GM12878 (cell line): ENCODE results near the gene CRB1. TPM values are rescaled to one million over a fixed set of nuclear protein-coding genes. Genes with fewer than 3 reads are reported as not detected.

ENCODE experiments used
- ATAC-seq: fragments of 200-7000 bp; cut with Tn5 transposase; 3 replicates; pipeline ENCODE4 v1.9.1; 2020; ENCODE audit warnings: mild to moderate bottlenecking, moderate library complexity
- BruUV-seq: library from RNA; stranded (reverse); fragments of 400-500 nt; replicated peaks from 2 replicates; lab custom pipeline; 2021; lab: Mats Ljungman, UMichigan
- CTCF ChIA-PET: fragments of 300-600 bp; sonication (Branson Sonifier 250); formaldehyde crosslinking; extraction: SDS; loops from one replicate; lab custom pipeline; 2021; ENCODE audit warnings: inconsistent platforms; lab: Yijun Ruan, JAX
- POLR2A ChIA-PET: fragments of 350-600 bp; formaldehyde crosslinking; extraction: SDS; loops from one replicate; lab custom pipeline; 2021; ENCODE audit warnings: inconsistent platforms; lab: Charles Lee
- RAD21 ChIA-PET: fragments of 300-600 bp; sonication (Branson Sonifier 250); formaldehyde crosslinking; loops from one replicate; lab custom pipeline; 2023; ENCODE audit warnings: antibody characterized with exemption; ENCODE audit not compliant: unreplicated experiment; lab: Charles Lee
- SMC1A ChIA-PET: fragments of 300-600 bp; sonication (Branson Sonifier 250); formaldehyde crosslinking; loops from one replicate; lab custom pipeline; 2023; ENCODE audit not compliant: unreplicated experiment, uncharacterized antibody; lab: Charles Lee
- DNase-seq: peaks from one replicate; pipeline ENCODE4 v3.0.0-alpha.2; 2011; ENCODE audit warnings: low read depth, low spot score
- FAIRE-seq: peaks from 3 replicates; lab custom pipeline; 2011; peaks lifted over from hg19 to GRCh38; lab: Jason Lieb, UNC
- H2AFZ ChIP-seq: 2 replicates; pipeline ENCODE4 v1.6.0; 2011; ENCODE audit warnings: low read depth, low read length, control low read depth; ENCODE audit not compliant: control insufficient read depth
- H3K27ac ChIP-seq: 2 replicates; pipeline ENCODE4 v1.5.1; 2011; ENCODE audit warnings: control low read depth; ENCODE audit not compliant: control insufficient read depth, insufficient read depth
- H3K27me3 ChIP-seq, 2 experiments: replicated peaks in 1 of 2; 2 replicates each; pipeline versions ENCODE4 v1.6.0 to v1.6.1; 2011; ENCODE audit warnings: low read length in 1 of 2; ENCODE audit not compliant: control insufficient read depth in 2 of 2, insufficient read depth in 2 of 2
- H3K36me3 ChIP-seq, 2 experiments: 2 replicates each; pipeline ENCODE4 v1.5.1; 2011; ENCODE audit warnings: low read length in 1 of 2; ENCODE audit not compliant: control insufficient read depth in 2 of 2, insufficient read depth in 2 of 2
- H3K4me1 ChIP-seq: 2 replicates; pipeline ENCODE4 v1.6.1; 2011; ENCODE audit warnings: mild to moderate bottlenecking, low read length, moderate library complexity, mixed read lengths; ENCODE audit not compliant: control insufficient read depth, insufficient read depth
- H3K4me2 ChIP-seq: 2 replicates; pipeline ENCODE4 v1.6.0; 2011; ENCODE audit warnings: control low read depth; ENCODE audit not compliant: control insufficient read depth, insufficient read depth
- H3K4me3 ChIP-seq: fragments of 200-600 bp; sonication (generic); 2 replicates; pipeline ENCODE4 v1.5.1; 2016
- H3K79me2 ChIP-seq: 2 replicates; pipeline ENCODE4 v1.6.0; 2011; ENCODE audit warnings: low read length; ENCODE audit not compliant: control insufficient read depth, insufficient read depth
- H3K9ac ChIP-seq: 2 replicates; pipeline ENCODE4 v1.8.0; 2011; ENCODE audit warnings: low read length, control low read depth, mixed read lengths; ENCODE audit not compliant: control insufficient read depth, insufficient read depth
- H3K9me3 ChIP-seq: replicated peaks from 3 replicates; pipeline ENCODE4 v1.5.1; 2011; ENCODE audit warnings: mild to moderate bottlenecking, low read length; ENCODE audit not compliant: control insufficient read depth, insufficient read depth
- H4K20me1 ChIP-seq: 2 replicates; pipeline ENCODE4 v1.6.0; 2011; ENCODE audit not compliant: control insufficient read depth, insufficient read depth
- FOS ChIP-seq: IDR thresholded peaks from 3 replicates; pipeline ENCODE4 v1.6.1; 2011; ENCODE audit warnings: borderline replicate concordance; ENCODE audit not compliant: insufficient read length; ENCODE audit errors: extremely low read depth
- MEF2A ChIP-seq: IDR thresholded peaks from 2 replicates; pipeline ENCODE4 v1.6.1; 2011; ENCODE audit warnings: low read depth, mild to moderate bottlenecking, low read length, moderate library complexity; ENCODE audit not compliant: insufficient read depth
- MXI1 ChIP-seq: fragments of 150-350 bp; IDR thresholded peaks from 2 replicates; pipeline ENCODE4 v1.6.1; 2011; ENCODE audit warnings: low read depth, mild to moderate bottlenecking, inconsistent platforms, low read length, improper control_type of control experiment
- NFYB ChIP-seq: IDR thresholded peaks from 2 replicates; pipeline ENCODE4 v1.6.1; 2011; ENCODE audit warnings: low read depth, mild to moderate bottlenecking, low read length, improper control_type of control experiment, moderate library complexity; ENCODE audit not compliant: insufficient read depth
- POU2F2 ChIP-seq: IDR thresholded peaks from 3 replicates; pipeline ENCODE4 v1.6.1; 2011; ENCODE audit warnings: low read depth, mild to moderate bottlenecking, low read length, borderline replicate concordance
- SMC3 ChIP-seq: IDR thresholded peaks from 2 replicates; pipeline ENCODE4 v1.6.1; 2011; ENCODE audit warnings: low read length, improper control_type of control experiment, borderline replicate concordance
- WGBS: methylation state at CpG from one replicate; pipeline ENCODE4 v1.1.6; 2016; ENCODE audit warnings: low lambda C conversion rate; ENCODE audit not compliant: insufficient replicate concordance, insufficient coverage; ENCODE audit errors: missing lambda C conversion rate; 5-methylcytosine and 5-hydroxymethylcytosine counted together
- in situ Hi-C: fragments of 300-500 bp; cut with MboI; formaldehyde crosslinking; loops from 9 replicates; pipeline ENCODE4 v1.14.3; 2018; ENCODE audit warnings: mixed read lengths
- intact Hi-C: fragments of 100-400 bp; cut with micrococcal nuclease; formaldehyde crosslinking; loops from one replicate; pipeline ENCODE4 v1.14.2; 2022; ENCODE audit not compliant: unreplicated experiment
- polyA plus RNA-seq, 11 experiments: library from polyadenylated mRNA; depleted of rRNA in 4 of 11; unstranded in 6 of 11; stranded (reverse) in 5 of 11; fragments of >200 nt; fragmentation: Nextera tagmentation in 4 of 11; fragmentation: Illumina TruSeq in 1 of 11; extraction: Ambion mirVana in 4 of 11; extraction: Trizol in 1 of 11; gene quantifications; 1 replicate in 1 of 11; 2 replicates in 10 of 11; pipeline versions ENCODE4 v1.2.1 to v1.2.3, GENCODE V29; 2011 to 2016; ENCODE audit warnings: inconsistent platforms in 2 of 11, missing spikeins in 2 of 11, low read depth in 1 of 11
- total RNA-seq, 4 experiments: library from RNA; depleted of rRNA in 3 of 4; stranded (reverse); fragments of >200 nt in 3 of 4; fragmentation: Illumina TruSeq in 1 of 4; extraction: Trizol in 1 of 4; gene quantifications; 2 replicates each; pipeline versions ENCODE4 v1.2.1 to v1.2.3, GENCODE V29; 2013 to 2021
- TF ChIP-seq, protein P1 (sequence below): fragments of 450-650 bp; IDR thresholded peaks from 2 replicates; pipeline ENCODE4 v1.6.1; 2017; ENCODE audit warnings: mild to moderate bottlenecking, moderate library complexity
- TF ChIP-seq, protein P2 (sequence below): fragments of 450-650 bp; formaldehyde crosslinking; IDR thresholded peaks from 2 replicates; pipeline ENCODE4 v1.4.0; 2022; ENCODE audit warnings: mild to moderate bottlenecking, moderate library complexity
- TF ChIP-seq, protein P3 (sequence below): IDR thresholded peaks from 2 replicates; pipeline ENCODE4 v1.6.1; 2011; ENCODE audit warnings: low read depth, low read length, improper control_type of control experiment, borderline replicate concordance

CRB1 gene
- total and polyA plus RNA-seq, 10 of the 15 experiments (the other 5 are each of a cell fraction or from before 2014, with no cell fraction given), result 0.06 to 0.10 (median 0.06) TPM; not detected in 7

DNA sequence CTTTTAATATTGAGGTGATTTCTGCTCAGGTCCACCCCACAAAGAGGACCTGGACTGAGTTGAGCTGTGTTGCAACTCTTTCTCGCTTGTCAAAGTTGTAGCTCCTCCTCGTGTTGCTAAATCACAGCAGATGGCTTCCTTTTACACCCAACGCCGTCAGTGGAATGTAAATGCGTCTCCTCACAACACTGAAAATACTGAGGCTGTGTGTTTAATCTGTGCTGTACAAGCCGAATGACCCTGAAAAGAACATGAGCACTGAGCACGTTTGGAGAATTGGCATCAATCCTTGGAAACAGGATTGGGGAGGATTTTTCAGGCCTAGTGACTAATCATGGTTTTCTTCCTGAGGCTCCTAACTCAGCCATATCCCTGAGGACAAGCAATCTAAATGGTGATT, 196.0 kb downstream of the CRB1 start:
- POLR2A ChIA-PET, result no interaction called here
- no peak for FAIRE-seq

DNA sequence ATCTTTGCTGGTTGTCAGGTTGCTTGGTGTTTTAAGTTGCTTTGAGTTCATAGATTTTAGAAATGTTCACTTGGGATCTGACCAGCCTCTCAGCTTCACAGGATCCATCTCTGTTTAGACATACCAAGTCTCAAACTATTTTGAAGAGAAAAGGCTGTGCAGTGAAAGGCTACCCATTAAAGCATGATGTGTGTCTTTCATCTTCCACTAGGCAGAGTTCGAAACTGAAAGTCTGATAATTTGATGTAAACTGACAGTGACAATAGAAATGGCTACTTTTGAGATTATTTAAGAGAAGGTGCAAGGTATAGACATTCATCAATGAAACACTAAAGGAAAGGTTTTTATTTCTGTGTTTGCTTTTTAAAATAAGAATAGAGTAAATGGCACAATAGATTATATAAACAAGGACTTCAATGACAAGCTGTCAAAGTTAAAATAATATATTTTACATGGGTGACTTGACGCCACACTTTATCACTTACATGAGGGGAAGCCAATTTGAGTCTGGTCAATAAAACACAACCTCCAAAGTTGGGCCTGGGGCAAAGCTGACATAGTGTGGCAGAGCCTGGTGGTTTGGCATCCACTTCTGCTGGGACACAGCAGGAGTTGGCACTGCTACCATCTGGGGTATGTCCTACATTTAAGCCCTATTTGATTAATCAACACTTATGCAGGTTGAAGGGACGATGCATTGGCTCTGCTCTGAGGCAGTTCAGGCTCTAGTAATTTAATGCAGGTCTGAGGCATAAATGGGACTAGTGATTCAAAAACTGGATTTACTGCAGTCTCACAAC, 197.7 kb downstream of the CRB1 start:
- Histone ChIP-seq H3K9me3 (no peaks in the 10 kb centered on the region), H3K27me3 (no peaks in the 10 kb centered on the region), H3K36me3 (no peaks in the 10 kb centered on the region), H3K79me2 (no peaks in the 10 kb centered on the region), H3K27ac (no peak overlapping the region), H3K4me2 (no peak overlapping the region), H2AFZ (no peak overlapping the region), H3K4me1 (no peaks in the 10 kb centered on the region), H4K20me1 (no peaks in the 10 kb centered on the region), H3K4me3 (no peak overlapping the region), H3K9ac (no peak overlapping the region)
- DNase-seq (no peak), FAIRE-seq (no peak), ATAC-seq (no peak)
- WGBS, result 9% methylated on average over 3 of the region's 3 CpGs
- SMC1A ChIA-PET, result no interaction called here
- CTCF ChIA-PET, result no interaction called here
- BruUV-seq, result no TSS peak
- RAD21 ChIA-PET, result no interaction called here
- in situ Hi-C loops, result no loop called here
- POLR2A ChIA-PET, result no interaction called here
- intact Hi-C loops, result no loop called here
- TF ChIP-seq POU2F2, result no peak
- TF ChIP-seq NFYB, result no peak
- TF ChIP-seq, protein P1, sequence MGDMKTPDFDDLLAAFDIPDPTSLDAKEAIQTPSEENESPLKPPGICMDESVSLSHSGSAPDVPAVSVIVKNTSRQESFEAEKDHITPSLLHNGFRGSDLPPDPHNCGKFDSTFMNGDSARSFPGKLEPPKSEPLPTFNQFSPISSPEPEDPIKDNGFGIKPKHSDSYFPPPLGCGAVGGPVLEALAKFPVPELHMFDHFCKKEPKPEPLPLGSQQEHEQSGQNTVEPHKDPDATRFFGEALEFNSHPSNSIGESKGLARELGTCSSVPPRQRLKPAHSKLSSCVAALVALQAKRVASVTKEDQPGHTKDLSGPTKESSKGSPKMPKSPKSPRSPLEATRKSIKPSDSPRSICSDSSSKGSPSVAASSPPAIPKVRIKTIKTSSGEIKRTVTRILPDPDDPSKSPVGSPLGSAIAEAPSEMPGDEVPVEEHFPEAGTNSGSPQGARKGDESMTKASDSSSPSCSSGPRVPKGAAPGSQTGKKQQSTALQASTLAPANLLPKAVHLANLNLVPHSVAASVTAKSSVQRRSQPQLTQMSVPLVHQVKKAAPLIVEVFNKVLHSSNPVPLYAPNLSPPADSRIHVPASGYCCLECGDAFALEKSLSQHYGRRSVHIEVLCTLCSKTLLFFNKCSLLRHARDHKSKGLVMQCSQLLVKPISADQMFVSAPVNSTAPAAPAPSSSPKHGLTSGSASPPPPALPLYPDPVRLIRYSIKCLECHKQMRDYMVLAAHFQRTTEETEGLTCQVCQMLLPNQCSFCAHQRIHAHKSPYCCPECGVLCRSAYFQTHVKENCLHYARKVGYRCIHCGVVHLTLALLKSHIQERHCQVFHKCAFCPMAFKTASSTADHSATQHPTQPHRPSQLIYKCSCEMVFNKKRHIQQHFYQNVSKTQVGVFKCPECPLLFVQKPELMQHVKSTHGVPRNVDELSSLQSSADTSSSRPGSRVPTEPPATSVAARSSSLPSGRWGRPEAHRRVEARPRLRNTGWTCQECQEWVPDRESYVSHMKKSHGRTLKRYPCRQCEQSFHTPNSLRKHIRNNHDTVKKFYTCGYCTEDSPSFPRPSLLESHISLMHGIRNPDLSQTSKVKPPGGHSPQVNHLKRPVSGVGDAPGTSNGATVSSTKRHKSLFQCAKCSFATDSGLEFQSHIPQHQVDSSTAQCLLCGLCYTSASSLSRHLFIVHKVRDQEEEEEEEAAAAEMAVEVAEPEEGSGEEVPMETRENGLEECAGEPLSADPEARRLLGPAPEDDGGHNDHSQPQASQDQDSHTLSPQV, result no peak
- TF ChIP-seq, protein P2, sequence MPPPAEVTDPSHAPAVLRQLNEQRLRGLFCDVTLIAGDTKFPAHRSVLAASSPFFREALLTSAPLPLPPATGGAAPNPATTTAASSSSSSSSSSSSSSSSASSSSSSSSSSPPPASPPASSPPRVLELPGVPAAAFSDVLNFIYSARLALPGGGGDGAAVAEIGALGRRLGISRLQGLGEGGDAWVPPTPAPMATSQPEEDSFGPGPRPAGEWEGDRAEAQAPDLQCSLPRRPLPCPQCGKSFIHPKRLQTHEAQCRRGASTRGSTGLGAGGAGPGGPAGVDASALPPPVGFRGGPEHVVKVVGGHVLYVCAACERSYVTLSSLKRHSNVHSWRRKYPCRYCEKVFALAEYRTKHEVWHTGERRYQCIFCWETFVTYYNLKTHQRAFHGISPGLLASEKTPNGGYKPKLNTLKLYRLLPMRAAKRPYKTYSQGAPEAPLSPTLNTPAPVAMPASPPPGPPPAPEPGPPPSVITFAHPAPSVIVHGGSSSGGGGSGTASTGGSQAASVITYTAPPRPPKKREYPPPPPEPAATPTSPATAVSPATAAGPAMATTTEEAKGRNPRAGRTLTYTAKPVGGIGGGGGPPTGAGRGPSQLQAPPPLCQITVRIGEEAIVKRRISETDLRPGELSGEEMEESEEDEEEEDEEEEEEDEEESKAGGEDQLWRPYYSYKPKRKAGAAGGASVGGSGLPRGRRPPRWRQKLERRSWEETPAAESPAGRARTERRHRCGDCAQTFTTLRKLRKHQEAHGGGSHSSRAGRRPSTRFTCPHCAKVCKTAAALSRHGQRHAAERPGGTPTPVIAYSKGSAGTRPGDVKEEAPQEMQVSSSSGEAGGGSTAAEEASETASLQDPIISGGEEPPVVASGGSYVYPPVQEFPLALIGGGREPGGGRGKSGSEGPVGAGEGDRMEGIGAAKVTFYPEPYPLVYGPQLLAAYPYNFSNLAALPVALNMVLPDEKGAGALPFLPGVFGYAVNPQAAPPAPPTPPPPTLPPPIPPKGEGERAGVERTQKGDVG (CRISPR knock-in tag), result no peak

More for the DNA sequence above, 196.0 kb downstream of the CRB1 start:
- Histone ChIP-seq H4K20me1 (no peaks in the 10 kb centered on the region), H3K4me1 (no peaks in the 10 kb centered on the region), H3K4me3 (no peak overlapping the region), H2AFZ (no peak overlapping the region), H3K36me3 (no peaks in the 10 kb centered on the region), H3K9ac (no peak overlapping the region)
- intact Hi-C loops, result no loop called here
- no peak for DNase-seq
- WGBS, result 41% methylated on average over 7 of the region's 7 CpGs
- no TSS peak for BruUV-seq
- CTCF ChIA-PET, result no interaction called here
- TF ChIP-seq MXI1, result no peak
- TF ChIP-seq SMC3, result no peak
- TF ChIP-seq MEF2A, result no peak
- TF ChIP-seq, protein P3, sequence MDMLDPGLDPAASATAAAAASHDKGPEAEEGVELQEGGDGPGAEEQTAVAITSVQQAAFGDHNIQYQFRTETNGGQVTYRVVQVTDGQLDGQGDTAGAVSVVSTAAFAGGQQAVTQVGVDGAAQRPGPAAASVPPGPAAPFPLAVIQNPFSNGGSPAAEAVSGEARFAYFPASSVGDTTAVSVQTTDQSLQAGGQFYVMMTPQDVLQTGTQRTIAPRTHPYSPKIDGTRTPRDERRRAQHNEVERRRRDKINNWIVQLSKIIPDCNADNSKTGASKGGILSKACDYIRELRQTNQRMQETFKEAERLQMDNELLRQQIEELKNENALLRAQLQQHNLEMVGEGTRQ, result no peak
- TF ChIP-seq FOS, result no peak
- TF ChIP-seq, all 136 proteins: peak for 0
- Histone ChIP-seq H3K4me2 (no peak overlapping the region), H3K27me3 (no peaks in the 10 kb centered on the region), H3K27ac (no peak overlapping the region), H3K79me2 (no peaks in the 10 kb centered on the region), H3K9me3 (no peaks in the 10 kb centered on the region)
- SMC1A ChIA-PET, result no interaction called here
- RAD21 ChIA-PET, result no interaction called here
- in situ Hi-C loops, result no loop called here
- ATAC-seq, result no peak
